GM21528 (cell line): ENCODE results near the gene P3H1.
"Not testable (repeated sequence)": the region's sequence is repeated elsewhere in the genome, so short reads cannot be mapped to it uniquely, and the experiment has no call there.

Source experiments
- ATAC-seq: cut with Tn5 transposase; IDR thresholded peaks from one replicate; pipeline ENCODE4 v1.9.1; 2021; ENCODE audit warnings: mild to moderate bottlenecking, moderate library complexity; ENCODE audit not compliant: unreplicated experiment, low FRiP score

P3H1 gene, protein sequence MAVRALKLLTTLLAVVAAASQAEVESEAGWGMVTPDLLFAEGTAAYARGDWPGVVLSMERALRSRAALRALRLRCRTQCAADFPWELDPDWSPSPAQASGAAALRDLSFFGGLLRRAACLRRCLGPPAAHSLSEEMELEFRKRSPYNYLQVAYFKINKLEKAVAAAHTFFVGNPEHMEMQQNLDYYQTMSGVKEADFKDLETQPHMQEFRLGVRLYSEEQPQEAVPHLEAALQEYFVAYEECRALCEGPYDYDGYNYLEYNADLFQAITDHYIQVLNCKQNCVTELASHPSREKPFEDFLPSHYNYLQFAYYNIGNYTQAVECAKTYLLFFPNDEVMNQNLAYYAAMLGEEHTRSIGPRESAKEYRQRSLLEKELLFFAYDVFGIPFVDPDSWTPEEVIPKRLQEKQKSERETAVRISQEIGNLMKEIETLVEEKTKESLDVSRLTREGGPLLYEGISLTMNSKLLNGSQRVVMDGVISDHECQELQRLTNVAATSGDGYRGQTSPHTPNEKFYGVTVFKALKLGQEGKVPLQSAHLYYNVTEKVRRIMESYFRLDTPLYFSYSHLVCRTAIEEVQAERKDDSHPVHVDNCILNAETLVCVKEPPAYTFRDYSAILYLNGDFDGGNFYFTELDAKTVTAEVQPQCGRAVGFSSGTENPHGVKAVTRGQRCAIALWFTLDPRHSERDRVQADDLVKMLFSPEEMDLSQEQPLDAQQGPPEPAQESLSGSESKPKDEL

DNA sequence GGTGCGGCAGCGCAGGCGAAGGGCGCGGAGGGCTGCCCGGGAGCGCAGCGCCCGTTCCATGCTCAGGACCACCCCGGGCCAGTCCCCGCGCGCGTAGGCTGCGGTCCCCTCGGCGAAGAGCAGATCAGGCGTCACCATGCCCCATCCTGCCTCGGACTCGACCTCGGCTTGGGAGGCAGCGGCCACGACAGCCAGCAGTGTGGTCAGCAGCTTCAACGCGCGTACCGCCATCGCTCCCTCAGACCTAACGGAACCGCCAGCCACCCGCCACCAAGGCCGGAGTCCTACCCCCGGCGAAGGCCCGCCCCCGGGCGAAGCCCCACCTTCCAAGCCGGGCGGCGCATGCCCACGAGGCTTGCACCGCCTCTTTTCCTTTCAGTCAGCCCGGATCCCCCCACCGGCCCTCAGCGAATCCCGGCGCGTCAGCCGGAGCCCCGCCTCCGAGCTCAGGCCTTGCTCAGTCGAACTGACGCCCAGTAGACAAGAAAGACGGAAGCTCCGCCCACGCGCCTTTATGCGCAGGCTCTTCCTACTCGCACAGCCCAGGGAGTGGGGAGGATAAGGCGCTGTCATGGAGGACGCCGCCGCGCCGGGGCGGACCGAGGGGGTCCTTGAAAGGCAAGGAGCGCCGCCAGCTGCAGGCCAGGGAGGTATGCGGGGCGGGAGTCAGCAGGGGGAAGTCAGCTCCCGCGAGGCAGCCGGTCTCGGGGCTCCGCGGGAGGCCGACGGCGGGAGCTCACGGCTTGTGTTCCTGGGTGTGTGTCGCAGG lies at the start of gene P3H1, which contains the start of gene C1orf50:
P3H1 (minus strand) TSS at position 288 of the 769 bp plus-strand sequence; CDS start at position 231, 57 bp downstream.
C1orf50 (plus strand) TSS at position 509 of the 769 bp plus-strand sequence; CDS start at position 572, 63 bp downstream.
- peak; percentile 88 for ATAC-seq

DNA sequence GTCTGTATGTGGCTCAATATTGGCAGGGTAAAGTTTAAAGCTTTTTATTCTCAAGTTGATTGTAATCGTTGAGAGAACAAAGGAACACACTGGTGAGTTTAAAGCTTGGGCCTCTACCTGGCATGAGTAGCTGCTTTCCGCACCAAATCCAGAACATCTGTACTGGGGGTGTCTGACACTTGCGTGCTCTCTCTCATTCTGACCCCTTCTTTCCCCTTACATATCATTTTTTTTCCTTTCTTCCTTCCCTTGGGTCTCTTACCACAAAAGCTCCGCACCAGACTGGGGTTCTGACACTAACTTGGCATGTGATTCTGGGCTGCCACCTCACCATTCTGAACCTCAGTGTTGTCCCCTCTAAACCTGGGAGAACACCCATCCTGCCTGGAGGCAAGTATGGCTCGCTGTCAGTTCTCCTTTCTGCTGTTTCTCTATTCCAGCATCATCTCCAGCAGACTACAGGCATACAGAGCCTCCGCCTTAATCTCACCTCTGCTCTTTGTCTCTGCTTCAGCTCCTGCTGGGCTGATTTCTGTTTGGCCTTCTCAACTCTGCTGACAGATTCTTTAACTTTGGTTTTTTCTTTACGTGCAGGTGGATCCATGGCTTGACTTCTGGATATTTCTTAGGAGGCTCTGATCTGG lies 49.2 kb upstream of the P3H1 start:
- ATAC-seq, result peak; percentile 2

DNA sequence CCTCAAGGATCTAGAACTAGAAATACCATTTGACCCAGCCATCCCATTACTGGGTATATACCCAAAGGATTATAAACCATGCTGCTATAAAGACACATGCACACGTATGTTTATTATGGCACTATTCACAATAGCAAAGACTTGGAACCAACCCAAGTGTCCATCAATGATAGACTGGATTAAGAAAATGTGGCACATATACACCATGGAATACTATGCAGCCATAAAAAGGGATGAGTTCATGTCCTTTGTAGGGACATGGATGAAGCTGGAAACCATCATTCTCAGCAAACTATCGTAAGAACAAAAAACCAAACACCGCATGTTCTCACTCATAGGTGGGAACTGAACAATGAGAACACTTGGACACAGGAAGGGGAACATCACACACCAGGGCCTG lies 48.0 kb upstream of the P3H1 start:
- ATAC-seq, result not testable (repeated sequence)

DNA sequence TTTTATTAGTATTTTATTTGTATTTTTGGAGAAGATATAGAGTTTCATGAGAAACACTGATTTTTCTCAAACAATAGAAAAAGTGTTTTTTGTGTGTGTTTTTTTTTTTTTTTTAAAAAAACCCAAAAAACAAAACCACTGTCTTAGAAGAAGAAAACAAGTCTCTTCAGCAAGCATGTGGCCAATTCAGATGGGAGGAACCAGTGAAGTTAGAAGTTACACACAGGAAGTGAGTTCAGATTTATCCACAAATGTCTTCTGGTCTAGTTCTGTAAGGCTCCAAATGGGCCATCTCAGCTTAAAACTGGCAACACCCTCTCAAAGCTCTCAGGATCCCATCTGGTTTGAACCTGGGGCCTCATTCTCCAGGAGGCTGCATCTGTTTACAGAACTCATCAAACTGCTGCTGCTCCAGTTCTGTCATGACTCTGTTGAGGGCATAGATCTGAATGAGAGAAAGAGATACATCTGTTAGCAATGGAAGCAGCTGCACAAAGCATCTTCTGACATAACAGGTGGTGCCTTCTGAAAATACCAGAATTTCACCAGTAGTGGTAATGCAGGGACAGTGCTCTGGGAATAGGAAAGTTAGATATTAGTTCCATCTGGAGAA lies 40.3 kb upstream of the P3H1 start:
- no peak for ATAC-seq

DNA sequence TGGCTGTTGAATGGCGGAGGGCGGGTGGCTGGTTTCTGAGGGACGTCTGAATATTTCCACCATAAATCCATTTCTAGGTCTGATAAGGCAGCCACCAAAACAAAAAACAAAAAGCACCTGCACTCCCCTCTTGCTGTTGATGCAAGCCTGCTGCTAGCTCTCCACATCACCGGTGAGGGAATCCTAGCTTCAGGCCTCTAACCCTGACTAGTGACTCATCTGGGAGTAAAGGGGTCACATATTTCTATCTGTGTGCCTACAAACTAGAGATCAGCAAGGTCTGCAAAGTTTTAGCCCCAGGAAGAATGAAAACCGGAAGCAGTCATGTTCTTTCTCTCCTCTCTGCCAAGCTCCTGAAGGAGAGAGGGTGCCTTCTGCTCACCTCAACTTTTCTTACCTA lies 39.8 kb upstream of the P3H1 start:
- no peak for ATAC-seq

DNA sequence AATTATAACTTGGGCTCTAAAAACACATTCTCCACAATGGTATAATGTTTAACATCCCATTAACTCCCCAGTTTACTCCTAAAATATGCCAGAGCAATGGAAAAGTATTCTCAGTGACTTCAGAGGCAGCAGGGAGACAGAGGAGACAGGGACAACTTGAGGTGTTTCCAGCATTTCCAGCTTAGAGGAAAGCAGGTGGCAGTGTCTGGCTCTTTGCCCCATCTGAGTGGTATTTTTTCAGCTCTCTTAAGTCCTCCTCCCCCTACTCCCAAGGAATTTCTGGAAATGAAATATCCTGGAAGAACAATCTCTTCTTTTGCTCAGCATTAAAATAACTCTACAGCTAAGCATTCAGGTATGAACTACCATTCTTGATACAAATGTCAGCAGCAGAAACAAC lies 39.3 kb upstream of the P3H1 start:
- no peak for ATAC-seq

DNA sequence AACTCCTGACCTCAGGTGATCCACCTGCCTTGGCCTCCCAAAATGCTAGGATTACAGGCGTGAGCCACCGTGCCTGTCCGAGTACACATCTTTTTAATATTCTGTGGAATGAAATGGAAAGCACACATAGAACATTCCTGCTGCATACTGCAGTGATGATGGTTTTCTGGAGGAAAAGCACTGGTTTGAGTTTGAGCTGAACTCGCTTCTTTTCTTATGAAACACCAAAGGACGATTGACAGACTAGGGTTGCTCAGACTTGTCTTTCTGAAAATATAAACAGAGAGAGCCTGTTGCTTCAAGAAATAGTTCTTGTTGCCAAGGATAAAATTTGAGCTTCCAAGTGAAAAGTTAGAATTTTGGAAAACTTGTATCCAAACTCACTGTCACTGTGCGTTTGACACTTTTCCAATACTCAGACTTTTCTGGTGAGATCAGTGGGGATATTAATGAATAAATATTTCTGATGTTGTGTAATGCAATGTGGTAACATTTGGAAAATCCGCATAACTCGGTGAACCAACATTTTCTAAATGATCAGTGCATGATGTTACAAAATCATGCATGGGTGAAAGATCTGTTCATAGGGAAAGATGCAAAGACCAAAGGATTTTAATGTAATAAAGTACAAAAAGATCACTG lies 35.1 kb upstream of the P3H1 start:
- no peak for ATAC-seq

DNA sequence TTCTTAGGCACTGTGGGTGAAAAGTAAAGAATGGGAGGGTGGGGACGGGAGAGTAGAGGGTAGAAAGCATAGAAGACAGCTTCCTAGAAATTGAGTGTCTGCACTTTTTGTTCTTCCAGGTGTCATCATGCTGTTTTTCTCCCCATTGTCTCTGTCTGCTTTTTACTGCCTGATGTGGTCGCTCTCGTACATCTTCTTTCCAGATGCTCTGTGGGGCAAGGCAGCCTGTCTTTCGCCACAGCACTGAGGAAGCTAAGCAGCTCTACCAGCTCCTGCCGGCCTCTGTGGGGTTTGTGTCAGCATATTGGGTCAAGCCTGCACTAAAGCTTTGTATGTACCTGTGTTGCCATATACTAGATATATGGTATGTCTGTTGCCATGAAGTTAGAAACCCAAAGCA lies 31.2 kb upstream of the P3H1 start:
- no peak for ATAC-seq

DNA sequence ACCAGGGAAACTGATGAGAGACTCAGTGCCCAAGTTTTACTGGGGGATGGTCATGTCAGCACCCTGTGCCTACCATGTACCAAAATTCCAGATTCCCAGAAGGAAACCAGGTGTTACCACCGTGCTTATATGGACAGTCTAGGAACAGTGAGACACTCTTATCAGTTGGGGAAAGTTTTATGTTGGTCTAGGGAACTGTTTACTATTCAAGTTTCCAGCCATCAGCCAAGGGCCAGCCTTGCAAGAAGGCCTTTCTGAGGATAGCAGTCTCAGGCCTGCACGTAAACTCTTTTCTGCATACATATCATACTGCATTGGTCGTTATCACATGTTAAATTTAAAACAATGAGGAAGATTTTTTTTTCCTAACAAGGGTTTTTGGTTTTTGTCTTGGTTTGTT lies 30.6 kb upstream of the P3H1 start:
- ATAC-seq, result no peak

DNA sequence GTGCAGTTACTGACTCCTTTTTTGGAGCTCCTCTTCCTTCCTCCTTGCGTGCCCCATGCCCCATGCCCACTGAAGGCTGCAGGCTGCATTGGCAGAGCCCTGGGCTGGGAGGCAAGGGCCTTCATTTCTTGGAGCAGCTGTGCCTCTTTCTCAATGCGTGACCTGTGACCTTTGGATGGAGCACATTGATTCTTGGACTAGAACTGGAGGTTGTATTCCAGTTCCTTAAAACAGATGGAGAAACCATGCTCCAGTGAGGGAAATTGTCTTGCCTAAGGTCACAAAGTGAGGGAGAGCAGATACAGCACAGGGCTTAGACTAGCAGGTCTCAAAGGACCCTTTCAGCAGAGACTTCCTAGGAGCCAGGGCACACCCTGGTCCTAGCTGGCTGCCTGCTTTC lies 27.0 kb upstream of the P3H1 start:
- no peak for ATAC-seq

DNA sequence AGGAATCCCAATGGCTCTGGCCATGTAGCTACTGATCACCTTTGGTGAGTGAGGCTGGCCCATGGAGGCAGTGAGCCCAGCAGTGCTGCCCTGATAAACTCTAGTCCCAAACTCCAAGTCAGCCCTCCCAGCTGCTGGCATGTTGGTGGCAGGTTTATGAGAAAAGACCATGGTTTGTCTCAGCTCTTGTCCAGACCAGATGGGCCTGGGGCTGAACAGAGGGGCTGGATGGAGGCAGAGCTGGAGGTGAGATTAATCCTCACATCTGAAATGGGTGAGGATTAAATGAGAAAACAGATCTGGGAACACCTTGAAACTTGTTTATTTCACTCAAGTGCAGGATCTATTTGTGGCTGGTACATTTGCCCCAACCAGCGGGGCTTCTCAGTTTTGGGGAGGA lies 21.2 kb upstream of the P3H1 start:
- ATAC-seq, result no peak

DNA sequence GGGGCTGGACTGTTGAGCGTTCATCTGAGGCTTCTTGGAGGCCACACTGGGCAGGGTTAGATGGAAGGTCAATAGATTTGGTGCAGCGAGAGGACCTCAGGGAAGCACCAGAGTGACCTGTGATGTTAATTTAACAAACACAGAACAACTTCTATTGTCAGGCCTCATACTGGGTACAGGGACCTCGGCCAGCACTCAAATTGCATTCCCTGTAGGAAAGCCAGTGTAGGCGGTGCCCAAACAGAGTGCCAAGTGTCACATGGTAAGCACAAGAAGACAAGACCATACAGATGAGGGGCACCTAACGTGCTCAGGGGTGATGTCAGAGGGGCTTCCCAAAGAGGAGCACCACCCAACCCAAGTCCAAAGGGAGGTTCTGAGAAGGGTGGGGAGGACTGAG lies 19.3 kb upstream of the P3H1 start:
- no peak for ATAC-seq

DNA sequence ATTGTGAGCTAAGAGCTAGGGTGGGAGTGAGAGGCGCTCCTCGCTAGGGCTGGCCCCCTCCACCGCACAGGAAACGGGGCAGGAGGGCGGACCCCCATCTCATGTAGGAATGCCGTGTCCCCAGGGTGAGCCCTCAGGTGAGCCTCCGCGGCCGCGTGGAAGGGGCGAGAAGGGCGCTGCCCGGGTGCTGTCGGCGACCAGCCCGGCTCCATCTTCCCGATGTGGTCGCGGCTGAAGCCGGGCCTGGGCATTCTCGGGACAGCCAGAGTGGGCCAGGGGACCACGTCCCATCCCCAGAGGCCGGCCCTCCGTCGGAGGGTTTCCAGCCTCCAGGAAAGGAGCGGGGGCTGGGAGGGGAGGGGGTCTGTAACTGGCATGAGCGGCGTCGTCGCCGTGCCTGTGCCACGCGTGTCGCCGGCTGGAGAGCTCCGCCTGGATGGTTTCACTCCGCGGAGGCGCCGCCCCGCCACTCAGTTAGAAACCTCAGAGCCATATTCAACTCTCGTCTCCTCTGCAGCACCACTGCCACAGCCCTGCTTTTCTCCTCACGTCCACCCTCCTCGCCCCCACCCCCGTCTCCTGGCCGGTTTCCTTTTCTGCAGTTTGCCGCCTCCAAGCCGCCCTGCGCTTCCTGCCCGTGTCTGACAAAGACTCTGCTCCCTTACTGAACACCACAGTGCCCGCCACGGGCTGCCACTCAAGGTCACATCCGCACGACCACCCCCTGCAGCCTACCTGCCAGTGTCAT lies 18.3 kb upstream of the P3H1 start, which contains the start of gene TMEM269:
TMEM269 (plus strand) TSS at position 46 of the 748 bp plus-strand sequence. CDS start 4,903 bp downstream, outside the sequence.
- ATAC-seq, result no peak

DNA sequence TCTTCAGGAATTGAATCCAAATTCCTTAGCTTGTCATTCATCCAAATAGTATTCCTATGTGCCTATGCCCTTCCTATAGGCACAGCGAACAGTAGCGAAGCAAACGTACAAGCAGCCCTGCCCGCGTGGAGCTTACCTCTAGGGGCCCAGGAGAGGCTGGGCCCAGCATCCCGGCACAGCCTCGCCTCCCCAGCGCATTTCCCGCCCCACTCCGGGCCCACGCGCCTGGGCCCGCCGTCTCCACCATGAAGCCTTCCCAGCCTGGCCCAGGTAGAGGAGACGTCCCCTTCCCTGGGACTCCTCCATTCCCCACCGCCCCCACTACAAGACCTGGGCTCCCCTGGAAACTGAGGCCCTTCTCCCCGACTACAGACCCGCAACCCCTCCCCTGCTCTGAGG lies 17.7 kb upstream of the P3H1 start:
- no peak for ATAC-seq

DNA sequence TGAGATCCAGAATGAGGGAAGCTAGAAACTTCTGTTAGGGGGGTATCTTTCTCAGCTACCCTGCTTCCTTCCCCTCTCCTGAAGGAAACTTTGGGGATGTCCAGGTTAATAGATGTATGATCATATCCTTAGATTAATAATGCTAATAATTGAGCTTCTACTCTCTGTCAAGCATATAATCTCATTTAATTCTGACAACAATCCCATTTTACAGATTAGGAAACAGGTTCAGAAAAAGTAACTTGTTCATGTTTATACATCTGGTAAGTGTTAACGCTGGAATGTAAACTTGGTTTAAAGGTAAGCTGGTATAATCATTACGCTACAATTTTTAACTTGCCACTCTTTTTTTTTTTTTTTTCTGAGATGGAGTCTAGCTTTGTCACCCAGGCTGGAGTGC lies 16.3 kb upstream of the P3H1 start:
- no peak for ATAC-seq

DNA sequence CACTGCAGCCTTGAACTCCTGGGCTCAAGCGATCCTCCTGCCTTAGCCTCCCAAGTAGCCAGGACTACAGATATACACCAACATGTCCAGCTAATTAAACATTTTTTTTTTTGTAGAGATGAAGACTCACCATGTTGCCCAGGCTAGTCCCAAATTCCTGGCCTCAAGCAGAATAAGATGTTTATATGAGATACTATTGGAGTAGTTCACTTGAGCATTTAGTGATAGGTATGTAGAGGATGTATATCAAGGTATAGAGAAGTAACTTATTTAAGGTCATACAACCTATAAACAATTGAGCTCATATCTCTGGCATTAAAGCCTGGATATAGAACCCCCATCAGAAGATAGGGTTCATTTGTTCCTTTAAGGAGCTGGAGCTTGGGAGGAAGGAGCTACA lies 13.3 kb upstream of the P3H1 start:
- ATAC-seq, result no peak

DNA sequence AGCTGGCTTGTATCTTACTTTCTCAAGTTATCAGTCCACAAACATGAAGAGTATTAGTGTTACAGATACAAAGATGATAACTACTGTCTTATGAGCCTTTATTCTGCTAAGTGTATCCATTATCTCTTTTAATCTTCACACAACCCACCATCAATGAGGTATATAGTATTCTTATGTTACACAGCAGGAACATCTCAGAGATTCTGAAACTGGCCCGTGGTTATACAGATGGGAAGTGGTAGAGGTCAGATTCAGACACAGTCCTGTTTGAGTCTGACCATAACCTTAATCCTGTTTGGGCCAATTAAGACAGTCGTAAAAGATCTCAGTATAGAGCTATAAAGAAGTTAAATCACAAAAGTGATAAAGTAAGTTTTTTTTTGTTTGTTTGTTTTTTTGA lies 12.9 kb upstream of the P3H1 start:
- no peak for ATAC-seq

DNA sequence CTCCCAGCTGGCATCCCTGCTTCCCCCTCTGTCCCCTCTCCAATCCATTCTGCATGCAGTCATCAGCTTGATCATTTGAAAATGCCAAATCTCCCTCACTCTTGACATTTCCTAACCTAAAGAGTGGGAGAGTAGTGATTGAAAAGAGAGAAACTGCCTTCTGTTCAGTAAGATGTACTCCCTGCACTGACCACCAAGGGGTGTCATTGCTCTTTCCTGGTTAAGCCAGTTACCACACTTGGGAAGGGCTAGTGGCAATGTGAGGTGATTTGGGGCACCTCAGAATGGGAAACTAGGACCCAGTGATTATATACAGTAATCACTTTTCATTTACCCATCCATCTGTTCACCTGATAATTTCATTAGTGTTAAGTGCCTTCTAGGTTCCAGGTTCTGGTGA lies 11.0 kb upstream of the P3H1 start:
- ATAC-seq, result no peak

DNA sequence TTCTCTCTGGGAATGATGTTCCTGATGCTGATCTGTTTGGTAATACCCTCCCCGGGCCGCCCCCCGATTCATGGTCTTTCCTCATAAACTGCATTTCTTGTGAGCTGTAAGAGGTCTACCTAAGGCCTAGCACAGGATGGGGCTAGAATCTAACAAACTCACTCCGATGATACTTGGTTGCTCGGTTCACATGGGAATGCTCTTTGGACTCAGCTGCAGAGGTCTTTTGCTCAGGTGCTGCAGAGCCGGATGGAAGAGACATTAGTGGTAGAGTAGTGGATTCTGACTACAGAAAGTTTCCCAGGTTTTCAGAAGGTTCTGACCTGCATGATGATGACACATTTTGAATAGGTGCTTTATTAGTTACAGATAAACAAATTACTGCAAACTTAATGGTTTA lies 9.7 kb upstream of the P3H1 start:
- no peak for ATAC-seq
